Measurements from ENCODE around the gene IRS1. TPM values are rescaled to one million over a fixed set of nuclear protein-coding genes. Genes with fewer than 3 reads are reported as not detected.

IRS1 gene
- total and polyA plus RNA-seq, 3 experiments from 2014 or later, result 0.20 to 3.9 (median 3.6) TPM

- H3K9me3 Mint-ChIP-seq, result no peaks in the 10 kb centered on the region
- no peak for DNase-seq
- no peak overlapping the region for H3K27ac Mint-ChIP-seq
- no peak overlapping the region for H3K4me3 Mint-ChIP-seq
- ChIA-PET POLR2A (no interaction called here), CTCF (no interaction called here)
- no peaks in the 10 kb centered on the region for H3K4me1 Mint-ChIP-seq
- H3K36me3 Mint-ChIP-seq, result no peaks in the 10 kb centered on the region
- H3K27me3 Mint-ChIP-seq, result peaks cover 2 to 6% of the 10 kb centered on the region in 2 donors
- Histone ChIP-seq H3K9me3 (ENCODE audit: low read length) (no peaks in the 10 kb centered on the region), H3K36me3 (ENCODE audit: insufficient read depth, low read length) (no peaks in the 10 kb centered on the region), H3K4me3 (ENCODE audit: low read length) (no peak overlapping the region), H3K27me3 (ENCODE audit: insufficient read depth, low read length, poor library complexity, severe bottlenecking) (no peaks in the 10 kb centered on the region), H3K27ac (ENCODE audit: low read depth, low read length) (no peak overlapping the region), H3K4me1 (ENCODE audit: insufficient read depth, low read length) (no peaks in the 10 kb centered on the region)
These were observed 66.3 kb downstream of the IRS1 start for GRCh38 chr2:226733189-226733858.

- DNase-seq, result no peak
- H3K27ac ChIP-seq (ENCODE audit: low read depth, low read length), result no peak overlapping the region
- H3K4me3 ChIP-seq (ENCODE audit: low read length), result no peak overlapping the region
- no peaks in the 10 kb centered on the region for H3K9me3 ChIP-seq (ENCODE audit: low read length)
- ChIA-PET POLR2A (no interaction called here), CTCF (no interaction called here)
- H3K27me3 ChIP-seq (ENCODE audit: insufficient read depth, low read length, poor library complexity, severe bottlenecking), result no peaks in the 10 kb centered on the region
- H3K4me1 Mint-ChIP-seq, result no peaks in the 10 kb centered on the region
- H3K36me3 ChIP-seq (ENCODE audit: insufficient read depth, low read length), result no peaks in the 10 kb centered on the region
- no peaks in the 10 kb centered on the region for H3K9me3 Mint-ChIP-seq
- H3K27me3 Mint-ChIP-seq, result peaks cover 2 to 6% of the 10 kb centered on the region in 2 donors
- no peak overlapping the region for H3K4me3 Mint-ChIP-seq
- H3K27ac Mint-ChIP-seq, result no peak overlapping the region
- no peaks in the 10 kb centered on the region for H3K36me3 Mint-ChIP-seq
- H3K4me1 ChIP-seq (ENCODE audit: insufficient read depth, low read length), result no peaks in the 10 kb centered on the region
These were observed 67.0 kb downstream of the IRS1 start for GRCh38 chr2:226732478-226733188.

DNA sequence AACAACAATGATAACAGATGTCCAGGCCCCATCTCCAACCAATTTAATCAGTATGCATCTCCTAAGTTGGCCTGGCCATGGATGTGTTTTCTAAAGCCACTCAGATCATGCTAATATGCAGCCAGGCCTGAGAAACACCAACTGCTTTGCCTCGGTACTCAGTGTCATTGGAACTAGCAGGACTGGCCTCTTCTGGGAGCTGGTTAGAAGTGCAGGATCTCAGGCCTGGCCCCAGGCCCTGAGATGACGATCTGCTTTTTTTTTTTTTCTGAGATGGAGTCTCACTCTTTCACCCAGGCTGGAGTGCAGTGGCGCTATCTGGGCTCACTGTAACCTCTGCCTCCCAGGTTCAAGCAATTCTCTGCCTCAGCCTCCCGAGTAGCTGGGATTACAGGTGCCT, 69.1 kb downstream of the IRS1 start:
- ChIA-PET POLR2A (no interaction called here), CTCF (no interaction called here)
- H3K36me3 ChIP-seq (ENCODE audit: insufficient read depth, low read length), result no peaks in the 10 kb centered on the region
- H3K9me3 ChIP-seq (ENCODE audit: low read length), result no peaks in the 10 kb centered on the region
- no peak overlapping the region for H3K4me3 ChIP-seq (ENCODE audit: low read length)
- no peaks in the 10 kb centered on the region for H3K4me1 ChIP-seq (ENCODE audit: insufficient read depth, low read length)
- Mint-ChIP-seq H3K27ac (no peak overlapping the region), H3K4me1 (peaks cover 0 to 1% (median 0%) of the 10 kb centered on the region in 3 donors), H3K9me3 (no peaks in the 10 kb centered on the region), H3K4me3 (no peak overlapping the region), H3K27me3 (peaks cover 5 to 18% of the 10 kb centered on the region in 2 donors), H3K36me3 (no peaks in the 10 kb centered on the region)
- no peak overlapping the region for H3K27ac ChIP-seq (ENCODE audit: low read depth, low read length)
- DNase-seq, result no peak
- no peaks in the 10 kb centered on the region for H3K27me3 ChIP-seq (ENCODE audit: insufficient read depth, low read length, poor library complexity, severe bottlenecking)

GRCh38 chr2:226728996-226729395, 70.6 kb downstream of the IRS1 start:
- Mint-ChIP-seq H3K27me3 (peaks cover 8 to 29% of the 10 kb centered on the region in 2 donors), H3K27ac (no peak overlapping the region), H3K9me3 (no peaks in the 10 kb centered on the region), H3K4me3 (no peak overlapping the region), H3K36me3 (no peaks in the 10 kb centered on the region), H3K4me1 (peaks cover 0 to 1% (median 0%) of the 10 kb centered on the region in 3 donors)
- H3K4me1 ChIP-seq (ENCODE audit: insufficient read depth, low read length), result no peaks in the 10 kb centered on the region
- ChIA-PET CTCF (no interaction called here), POLR2A (no interaction called here)
- H3K36me3 ChIP-seq (ENCODE audit: insufficient read depth, low read length), result no peaks in the 10 kb centered on the region
- H3K27me3 ChIP-seq (ENCODE audit: insufficient read depth, low read length, poor library complexity, severe bottlenecking), result no peaks in the 10 kb centered on the region
- no peak overlapping the region for H3K4me3 ChIP-seq (ENCODE audit: low read length)
- no peak overlapping the region for H3K27ac ChIP-seq (ENCODE audit: low read depth, low read length)
- no peak for DNase-seq
- no peaks in the 10 kb centered on the region for H3K9me3 ChIP-seq (ENCODE audit: low read length)

DNA sequence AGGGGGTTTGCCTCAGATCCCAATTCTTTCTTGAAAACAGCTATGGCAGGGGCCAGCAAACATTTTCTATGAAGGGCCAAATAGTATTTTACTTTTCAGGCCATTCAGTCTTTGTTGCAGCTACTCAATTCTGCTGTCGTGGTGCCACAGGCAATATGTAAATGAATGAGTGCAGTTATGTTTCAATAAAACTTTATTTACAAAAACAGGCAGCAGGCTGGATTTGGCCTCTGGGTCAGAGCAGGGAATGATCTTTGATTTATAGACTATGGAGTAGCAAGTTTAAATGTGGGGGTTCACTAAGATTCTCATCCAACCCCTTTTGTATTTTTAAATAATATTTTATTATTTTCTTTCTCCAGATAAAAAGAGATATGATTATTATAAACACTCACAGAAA, 72.4 kb downstream of the IRS1 start:
- Histone ChIP-seq H3K4me1 (ENCODE audit: insufficient read depth, low read length) (no peaks in the 10 kb centered on the region), H3K27me3 (ENCODE audit: insufficient read depth, low read length, poor library complexity, severe bottlenecking) (no peaks in the 10 kb centered on the region), H3K27ac (ENCODE audit: low read depth, low read length) (no peak overlapping the region), H3K9me3 (ENCODE audit: low read length) (no peaks in the 10 kb centered on the region), H3K36me3 (ENCODE audit: insufficient read depth, low read length) (no peaks in the 10 kb centered on the region), H3K4me3 (ENCODE audit: low read length) (no peak overlapping the region)
- Mint-ChIP-seq H3K4me1 (peaks cover 0 to 1% (median 0%) of the 10 kb centered on the region in 3 donors), H3K4me3 (no peak overlapping the region), H3K27ac (no peak overlapping the region), H3K9me3 (no peaks in the 10 kb centered on the region), H3K36me3 (no peaks in the 10 kb centered on the region), H3K27me3 (peaks cover 8 to 35% of the 10 kb centered on the region in 2 donors)
- no peak for DNase-seq
- ChIA-PET POLR2A (no interaction called here), CTCF (no interaction called here)

GRCh38 chr2:226726546-226726945, 73.1 kb downstream of the IRS1 start:
- H3K36me3 Mint-ChIP-seq, result no peaks in the 10 kb centered on the region
- no peaks in the 10 kb centered on the region for H3K9me3 ChIP-seq (ENCODE audit: low read length)
- H3K4me3 ChIP-seq (ENCODE audit: low read length), result no peak overlapping the region
- H3K27ac ChIP-seq (ENCODE audit: low read depth, low read length), result no peak overlapping the region
- H3K4me1 Mint-ChIP-seq, result peaks cover 0 to 1% (median 0%) of the 10 kb centered on the region in 3 donors
- no peaks in the 10 kb centered on the region for H3K36me3 ChIP-seq (ENCODE audit: insufficient read depth, low read length)
- POLR2A ChIA-PET, result no interaction called here
- peaks cover 8 to 35% of the 10 kb centered on the region in 2 donors for H3K27me3 Mint-ChIP-seq
- no peak for DNase-seq
- CTCF ChIA-PET, result no interaction called here
- H3K4me1 ChIP-seq (ENCODE audit: insufficient read depth, low read length), result no peaks in the 10 kb centered on the region
- H3K9me3 Mint-ChIP-seq, result no peaks in the 10 kb centered on the region
- H3K4me3 Mint-ChIP-seq, result no peak overlapping the region
- H3K27me3 ChIP-seq (ENCODE audit: insufficient read depth, low read length, poor library complexity, severe bottlenecking), result no peaks in the 10 kb centered on the region
- no peak overlapping the region for H3K27ac Mint-ChIP-seq

DNA sequence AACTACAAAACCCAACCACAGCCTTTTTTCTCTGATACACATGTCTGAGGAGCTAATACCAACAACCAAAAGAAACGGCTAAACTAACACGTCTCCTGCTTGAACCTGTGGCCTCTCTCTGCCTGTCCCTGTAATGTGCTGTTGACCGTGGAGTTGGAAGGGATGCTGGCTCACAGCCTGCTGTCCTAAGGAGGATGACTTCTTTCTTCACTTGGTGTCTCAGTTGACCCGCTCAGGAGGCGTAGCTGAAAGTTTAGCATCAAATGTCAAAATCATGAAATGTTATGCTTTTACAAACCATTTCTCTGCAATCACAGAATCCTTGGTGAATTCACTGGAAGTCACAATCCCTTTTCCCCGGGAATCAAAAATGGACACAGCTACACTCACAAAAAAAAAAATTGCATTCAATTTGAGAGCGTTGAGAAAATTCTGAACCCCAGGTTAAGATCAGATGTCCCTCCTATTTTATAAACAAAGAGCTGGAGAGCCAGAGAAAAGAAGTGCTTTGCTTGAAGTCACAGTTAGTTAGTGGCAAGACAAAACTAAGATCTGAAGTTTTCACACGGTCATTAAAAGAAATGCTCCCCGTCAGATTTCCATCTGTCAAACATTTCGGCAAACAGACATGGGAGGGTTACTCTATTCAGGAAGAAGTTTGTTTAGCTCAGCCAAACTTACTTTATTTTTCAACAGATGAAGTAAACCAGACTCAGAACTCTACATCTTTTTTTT, 74.3 kb downstream of the IRS1 start:
- H3K4me3 Mint-ChIP-seq, result no peak overlapping the region
- CTCF ChIA-PET, result no interaction called here

DNA sequence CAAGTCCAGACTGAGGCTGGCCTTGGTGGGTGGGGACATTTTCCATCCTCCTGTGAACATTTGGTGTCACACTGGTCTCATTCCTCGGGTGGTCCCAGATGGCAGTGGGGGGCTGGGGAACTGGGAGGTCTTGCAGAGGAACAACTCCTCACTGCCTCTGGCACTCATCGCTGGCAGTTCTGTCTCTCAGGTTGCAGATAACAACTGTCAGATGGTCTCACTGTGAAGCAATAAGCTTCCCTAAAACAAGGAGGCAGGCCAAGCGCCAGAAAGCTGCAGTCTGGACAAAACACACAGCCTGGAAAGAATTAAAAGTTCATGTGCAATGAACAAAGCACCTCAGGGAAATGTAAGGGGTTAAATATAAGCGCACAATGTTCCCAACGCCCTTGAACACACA, 78.1 kb downstream of the IRS1 start:
- no peaks in the 10 kb centered on the region for H3K9me3 ChIP-seq (ENCODE audit: low read length)
- POLR2A ChIA-PET, result no interaction called here
- H3K4me1 ChIP-seq (ENCODE audit: insufficient read depth, low read length), result no peaks in the 10 kb centered on the region
- H3K27me3 Mint-ChIP-seq, result peaks cover 9 to 45% of the 10 kb centered on the region in 2 donors
- no peak overlapping the region for H3K27ac ChIP-seq (ENCODE audit: low read depth, low read length)
- H3K9me3 Mint-ChIP-seq, result no peaks in the 10 kb centered on the region
- no peaks in the 10 kb centered on the region for H3K4me1 Mint-ChIP-seq
- DNase-seq, result no peak
- H3K4me3 ChIP-seq (ENCODE audit: low read length), result no peak overlapping the region
- H3K27me3 ChIP-seq (ENCODE audit: insufficient read depth, low read length, poor library complexity, severe bottlenecking), result no peaks in the 10 kb centered on the region
- CTCF ChIA-PET, result no interaction called here
- H3K4me3 Mint-ChIP-seq, result no peak overlapping the region
- no peaks in the 10 kb centered on the region for H3K36me3 ChIP-seq (ENCODE audit: insufficient read depth, low read length)
- no peak overlapping the region for H3K27ac Mint-ChIP-seq
- no peaks in the 10 kb centered on the region for H3K36me3 Mint-ChIP-seq

More for the DNA sequence above, 74.3 kb downstream of the IRS1 start:
- peaks cover 11 to 43% of the 10 kb centered on the region in 2 donors for H3K27me3 Mint-ChIP-seq
- Histone ChIP-seq H3K9me3 (ENCODE audit: low read length) (no peaks in the 10 kb centered on the region), H3K36me3 (ENCODE audit: insufficient read depth, low read length) (no peaks in the 10 kb centered on the region), H3K4me1 (ENCODE audit: insufficient read depth, low read length) (no peaks in the 10 kb centered on the region), H3K4me3 (ENCODE audit: low read length) (no peak overlapping the region), H3K27ac (ENCODE audit: low read depth, low read length) (no peak overlapping the region), H3K27me3 (ENCODE audit: insufficient read depth, low read length, poor library complexity, severe bottlenecking) (no peaks in the 10 kb centered on the region)
- H3K36me3 Mint-ChIP-seq, result no peaks in the 10 kb centered on the region
- H3K9me3 Mint-ChIP-seq, result no peaks in the 10 kb centered on the region
- peaks cover 0 to 1% (median 0%) of the 10 kb centered on the region in 3 donors for H3K4me1 Mint-ChIP-seq
- POLR2A ChIA-PET, result no interaction called here
- H3K27ac Mint-ChIP-seq, result no peak overlapping the region
- no peak for DNase-seq

All from CD8-positive, alpha-beta memory T cell (primary cell).